ENCODE results near the gene FCRL3.

Gene FCRL3

DNA sequence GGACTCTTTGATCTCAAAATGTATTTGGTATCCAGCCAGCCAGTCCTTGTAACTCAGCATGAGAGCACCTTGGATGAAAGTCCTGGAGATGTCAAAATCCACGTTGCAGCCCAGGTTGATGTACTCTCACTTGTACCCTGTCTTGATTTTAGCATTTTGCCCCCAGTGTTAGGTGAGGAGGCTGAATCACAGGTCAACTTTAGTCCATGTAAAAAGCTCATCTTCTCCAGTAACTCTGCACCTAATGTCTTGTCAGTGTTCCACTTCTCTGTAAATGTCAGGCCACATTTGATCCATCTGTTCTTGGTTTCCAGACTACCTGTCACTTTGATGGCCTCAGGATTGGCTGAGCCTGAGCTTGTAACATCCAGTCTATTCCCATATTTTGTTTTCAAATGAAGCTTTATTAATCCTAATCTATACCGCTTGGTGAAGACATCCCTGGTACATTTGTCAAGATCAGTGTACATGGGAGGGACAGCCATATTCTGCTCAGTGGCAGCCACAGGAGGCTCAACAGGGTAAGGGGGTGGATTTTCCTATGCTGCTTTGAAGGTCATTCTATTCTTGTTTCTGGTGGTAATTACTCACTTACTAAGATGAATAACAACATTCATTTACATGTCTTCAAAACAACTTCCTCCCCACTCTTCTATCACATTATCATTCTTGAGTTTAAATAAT is 24.1 kb upstream of the FCRL3 start:
- TF ChIP-seq, protein P1, sequence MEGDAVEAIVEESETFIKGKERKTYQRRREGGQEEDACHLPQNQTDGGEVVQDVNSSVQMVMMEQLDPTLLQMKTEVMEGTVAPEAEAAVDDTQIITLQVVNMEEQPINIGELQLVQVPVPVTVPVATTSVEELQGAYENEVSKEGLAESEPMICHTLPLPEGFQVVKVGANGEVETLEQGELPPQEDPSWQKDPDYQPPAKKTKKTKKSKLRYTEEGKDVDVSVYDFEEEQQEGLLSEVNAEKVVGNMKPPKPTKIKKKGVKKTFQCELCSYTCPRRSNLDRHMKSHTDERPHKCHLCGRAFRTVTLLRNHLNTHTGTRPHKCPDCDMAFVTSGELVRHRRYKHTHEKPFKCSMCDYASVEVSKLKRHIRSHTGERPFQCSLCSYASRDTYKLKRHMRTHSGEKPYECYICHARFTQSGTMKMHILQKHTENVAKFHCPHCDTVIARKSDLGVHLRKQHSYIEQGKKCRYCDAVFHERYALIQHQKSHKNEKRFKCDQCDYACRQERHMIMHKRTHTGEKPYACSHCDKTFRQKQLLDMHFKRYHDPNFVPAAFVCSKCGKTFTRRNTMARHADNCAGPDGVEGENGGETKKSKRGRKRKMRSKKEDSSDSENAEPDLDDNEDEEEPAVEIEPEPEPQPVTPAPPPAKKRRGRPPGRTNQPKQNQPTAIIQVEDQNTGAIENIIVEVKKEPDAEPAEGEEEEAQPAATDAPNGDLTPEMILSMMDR (conservative IDR thresholded peaks at IDR 0.05): no peak
- no peak overlapping the region for H3K27ac ChIP-seq

DNA sequence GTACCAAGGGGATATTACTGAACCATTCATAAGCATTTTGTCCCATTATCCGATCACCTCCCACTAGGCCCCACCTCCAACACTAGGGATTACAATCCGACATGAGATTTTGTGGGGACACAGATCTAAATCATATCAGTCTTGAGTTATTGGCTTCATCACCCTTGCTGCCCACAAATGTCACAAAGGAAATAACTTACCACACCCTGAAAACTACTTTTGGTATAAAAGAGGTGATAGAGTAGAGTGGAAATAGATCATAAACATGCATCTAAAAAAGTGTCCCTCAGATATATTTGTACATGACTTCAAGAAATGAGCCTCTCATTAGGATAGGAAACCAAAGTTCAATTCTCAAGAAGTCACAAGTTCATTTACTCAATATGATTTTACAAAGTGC is 22.6 kb upstream of the FCRL3 start:
- no peak overlapping the region for H3K27ac ChIP-seq
- TF ChIP-seq, protein P1 (conservative IDR thresholded peaks at IDR 0.05): no peak

DNA sequence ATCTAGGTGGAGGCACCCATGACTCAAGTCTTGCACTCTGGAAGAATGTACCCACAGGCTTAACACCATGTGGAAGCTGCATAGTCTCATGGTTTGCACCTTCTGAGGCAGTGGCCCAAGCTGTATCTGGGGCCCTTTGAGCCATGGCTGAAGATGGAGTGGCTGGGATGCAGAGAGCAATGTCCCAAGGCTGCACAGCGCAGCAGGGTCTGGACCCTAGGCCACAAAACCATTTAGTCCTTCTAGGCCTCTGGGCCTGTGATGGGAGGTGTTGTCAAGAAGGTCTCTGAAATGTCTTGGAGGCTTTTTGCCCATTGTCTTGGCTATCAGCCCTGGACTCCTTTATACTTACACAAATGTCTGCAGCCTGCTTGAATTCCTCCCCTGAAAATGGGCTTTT is 21.4 kb upstream of the FCRL3 start:
- no peak overlapping the region for H3K27ac ChIP-seq
- TF ChIP-seq, protein P1 (conservative IDR thresholded peaks at IDR 0.05): no peak

DNA sequence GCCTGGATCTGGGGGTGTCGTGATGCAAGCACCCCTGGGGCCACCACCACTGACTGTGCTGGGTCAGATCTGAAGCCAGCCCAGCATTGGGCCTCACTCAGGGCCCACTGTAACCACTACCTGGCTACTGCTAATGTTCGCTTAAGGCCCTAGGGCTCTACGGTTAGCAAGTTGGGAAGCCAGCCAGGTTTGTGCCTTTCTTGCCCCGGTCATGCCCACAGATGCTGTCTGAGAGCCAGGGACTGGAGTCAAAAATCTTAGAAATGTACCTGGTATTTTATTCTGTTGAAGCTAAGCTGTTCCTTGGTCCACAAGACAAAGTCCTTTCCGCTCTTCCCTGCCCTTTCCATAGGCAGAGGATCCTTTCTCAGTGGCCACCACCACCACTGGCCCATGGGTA is 15.2 kb upstream of the FCRL3 start:
- no peak overlapping the region for H3K27ac ChIP-seq
- TF ChIP-seq, protein P1 (conservative IDR thresholded peaks at IDR 0.05): no peak

DNA sequence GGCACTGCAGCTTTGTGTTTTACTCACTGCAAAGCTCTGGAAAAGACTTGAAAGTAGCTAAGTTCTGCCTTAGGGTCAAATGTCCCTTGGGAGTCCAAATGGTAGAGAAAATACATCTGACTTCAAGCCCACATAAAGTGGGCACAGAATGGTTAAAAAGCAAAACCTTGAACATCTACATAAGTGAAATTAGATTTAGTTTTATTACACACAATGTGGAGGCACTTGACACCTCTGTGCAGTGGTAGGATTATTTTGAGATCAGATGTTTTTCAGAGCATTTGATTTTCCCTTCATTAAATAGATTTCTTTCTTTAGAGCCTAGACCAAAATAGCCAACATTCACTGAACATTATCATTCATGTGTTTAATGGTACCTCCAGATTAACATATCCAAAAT is 11.2 kb upstream of the FCRL3 start:
- TF ChIP-seq, protein P1 (conservative IDR thresholded peaks at IDR 0.05): no peak
- no peak overlapping the region for H3K27ac ChIP-seq

DNA sequence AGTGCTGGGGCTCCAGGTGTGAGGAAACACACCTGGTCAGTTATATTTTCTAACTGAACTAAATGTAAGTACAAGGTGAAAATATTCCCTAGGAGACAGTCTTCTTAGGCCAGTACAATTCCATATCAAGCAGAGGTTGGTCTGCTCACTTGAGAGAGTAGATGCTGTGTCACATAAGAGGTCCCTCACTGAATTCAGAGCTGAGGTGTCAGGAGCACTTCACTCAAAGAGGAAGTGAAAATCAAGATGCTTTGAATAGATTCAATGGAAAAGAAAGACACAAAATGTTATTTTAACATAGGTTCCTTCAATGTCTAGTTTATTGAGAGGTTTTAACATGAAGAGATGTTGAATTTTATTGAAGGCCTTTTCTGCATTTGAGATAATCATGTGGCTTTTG is 4.3 kb upstream of the FCRL3 start:
- H3K27ac ChIP-seq: no peak overlapping the region
- TF ChIP-seq, protein P1 (conservative IDR thresholded peaks at IDR 0.05): no peak

DNA sequence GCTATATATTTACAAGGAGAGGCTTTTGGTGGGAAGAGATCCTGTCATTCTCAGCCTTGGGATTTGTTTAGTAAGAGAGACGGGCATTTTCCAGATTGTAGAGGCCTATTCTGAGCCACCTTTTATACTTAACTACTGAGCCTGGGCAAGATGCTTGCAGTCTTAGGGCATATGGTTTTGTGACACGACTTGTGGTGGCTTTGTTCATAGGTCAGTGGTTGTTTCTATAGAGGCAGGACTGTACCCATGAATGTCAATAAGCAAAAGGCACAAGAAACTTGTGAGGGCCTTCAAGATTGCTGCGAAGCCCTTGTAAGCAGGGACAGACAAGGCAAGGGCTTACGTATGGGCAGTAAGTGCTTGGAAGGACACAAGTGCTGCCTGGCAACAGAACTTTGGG is 3.4 kb upstream of the FCRL3 start:
- TF ChIP-seq, protein P1 (conservative IDR thresholded peaks at IDR 0.05): no peak
- no peak overlapping the region for H3K27ac ChIP-seq

Measured in VCaP (cell line).